ENCODE measurements around the gene MACROD2. TPM values are rescaled to one million over a fixed set of nuclear protein-coding genes. Genes with fewer than 3 reads are reported as not detected.

MACROD2 gene
- total RNA-seq, 2 experiments from 2014 or later = not detected

DNA sequence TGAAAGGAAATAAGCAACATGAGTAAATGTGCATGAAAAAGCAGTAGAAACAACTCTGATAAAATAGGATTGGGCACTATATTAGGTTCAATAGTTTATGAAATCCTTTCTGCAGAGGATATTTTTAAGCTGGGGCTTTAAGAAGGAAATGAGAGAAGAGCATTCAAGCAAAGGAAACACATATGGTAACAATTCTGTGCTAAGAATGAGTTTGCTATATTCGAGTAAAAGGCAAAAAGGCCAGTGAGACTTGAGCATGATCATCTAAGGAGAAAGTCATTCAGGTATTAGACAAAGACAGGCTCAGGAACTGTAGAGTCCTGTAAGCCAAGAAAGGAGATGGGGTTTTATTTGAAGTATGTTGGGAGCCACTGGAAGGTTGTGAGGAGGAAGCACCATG, 729.2 kb downstream of the MACROD2 start:
- Mint-ChIP-seq H3K9me3 (peaks cover 11% of the 10 kb centered on the region), H3K4me3 (no peak overlapping the region), H3K27ac (no peak overlapping the region), H3K36me3 (ENCODE audit: low read depth) (no peaks in the 10 kb centered on the region), H3K27me3 (no peaks in the 10 kb centered on the region), H3K4me1 (no peaks in the 10 kb centered on the region)
- no peak for DNase-seq
- CTCF ChIA-PET = no interaction called here
- POLR2A ChIA-PET = no interaction called here

GRCh38 chr20:14726591-14726990, 731.3 kb downstream of the MACROD2 start:
- no peak for DNase-seq
- no peaks in the 10 kb centered on the region for H3K36me3 Mint-ChIP-seq (ENCODE audit: low read depth)
- H3K9me3 Mint-ChIP-seq = peaks cover 8% of the 10 kb centered on the region
- H3K27ac Mint-ChIP-seq = no peak overlapping the region
- no peak overlapping the region for H3K4me3 Mint-ChIP-seq
- H3K27me3 Mint-ChIP-seq = no peaks in the 10 kb centered on the region
- ChIA-PET CTCF (no interaction called here), POLR2A (no interaction called here)
- no peaks in the 10 kb centered on the region for H3K4me1 Mint-ChIP-seq

GRCh38 chr20:14727485-14728150, 732.3 kb downstream of the MACROD2 start:
- ChIA-PET CTCF (no interaction called here), POLR2A (no interaction called here)
- Mint-ChIP-seq H3K27ac (no peak overlapping the region), H3K4me1 (no peaks in the 10 kb centered on the region), H3K9me3 (peaks cover 5% of the 10 kb centered on the region), H3K27me3 (no peaks in the 10 kb centered on the region), H3K36me3 (ENCODE audit: low read depth) (no peaks in the 10 kb centered on the region), H3K4me3 (no peak overlapping the region)
- DNase-seq = no peak

- CTCF ChIA-PET = no interaction called here
- H3K36me3 Mint-ChIP-seq (ENCODE audit: low read depth) = no peaks in the 10 kb centered on the region
- no peak for DNase-seq
- H3K27ac Mint-ChIP-seq = no peak overlapping the region
- H3K4me3 Mint-ChIP-seq = no peak overlapping the region
- peaks cover 3% of the 10 kb centered on the region for H3K9me3 Mint-ChIP-seq
- H3K27me3 Mint-ChIP-seq = no peaks in the 10 kb centered on the region
- H3K4me1 Mint-ChIP-seq = no peaks in the 10 kb centered on the region
- POLR2A ChIA-PET = no interaction called here
These were observed 734.1 kb downstream of the MACROD2 start for GRCh38 chr20:14729390-14729789.

GRCh38 chr20:14732343-14732742, 737.0 kb downstream of the MACROD2 start:
- Mint-ChIP-seq H3K9me3 (peaks cover 7% of the 10 kb centered on the region), H3K4me1 (no peaks in the 10 kb centered on the region), H3K4me3 (no peak overlapping the region), H3K36me3 (ENCODE audit: low read depth) (no peaks in the 10 kb centered on the region), H3K27me3 (no peaks in the 10 kb centered on the region), H3K27ac (no peak overlapping the region)
- DNase-seq = no peak
- POLR2A ChIA-PET = no interaction called here
- CTCF ChIA-PET = no interaction called here

DNA sequence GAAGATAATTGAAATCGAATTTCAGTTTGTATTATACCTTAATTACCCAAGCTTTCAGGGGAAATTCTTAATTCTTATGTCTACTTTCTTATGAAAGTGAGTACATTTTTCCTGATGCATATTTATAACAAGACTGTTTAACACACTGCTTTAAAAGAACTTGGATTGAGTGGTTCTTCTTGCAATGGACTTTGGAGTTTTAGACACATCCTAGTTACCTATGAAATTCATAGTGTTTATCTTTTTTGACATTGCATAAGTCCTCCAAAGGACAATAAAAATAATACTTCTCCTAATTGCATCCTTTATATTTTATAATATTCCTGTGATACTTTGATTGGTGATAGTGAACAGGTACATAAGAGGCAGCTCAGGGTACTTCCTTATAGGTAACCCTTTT, 737.7 kb downstream of the MACROD2 start:
- ChIA-PET CTCF (no interaction called here), POLR2A (no interaction called here)
- Mint-ChIP-seq H3K27me3 (no peaks in the 10 kb centered on the region), H3K4me3 (no peak overlapping the region), H3K9me3 (peaks cover 9% of the 10 kb centered on the region), H3K27ac (no peak overlapping the region), H3K4me1 (no peaks in the 10 kb centered on the region), H3K36me3 (ENCODE audit: low read depth) (no peaks in the 10 kb centered on the region)
- no peak for DNase-seq

DNA sequence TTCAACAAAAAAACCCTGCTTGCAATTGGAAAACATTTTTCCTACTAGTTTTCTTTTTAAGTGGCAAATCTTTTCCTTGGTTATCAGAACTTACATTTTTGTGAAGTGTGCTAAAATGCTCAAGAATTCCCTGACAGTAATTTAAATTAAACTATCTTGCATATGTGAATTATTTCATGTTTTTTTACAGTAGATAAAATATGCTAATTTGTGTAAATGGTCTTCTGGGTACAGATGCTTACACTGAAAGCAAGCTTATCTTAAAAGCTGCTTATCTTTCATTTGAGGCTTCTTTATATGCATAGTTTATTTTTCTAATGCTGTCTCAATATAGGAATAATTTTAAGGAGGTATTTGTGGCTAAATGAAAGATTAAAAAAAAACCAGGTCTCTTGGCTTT, 745.1 kb downstream of the MACROD2 start:
- no peaks in the 10 kb centered on the region for H3K27me3 Mint-ChIP-seq
- POLR2A ChIA-PET = no interaction called here

DNA sequence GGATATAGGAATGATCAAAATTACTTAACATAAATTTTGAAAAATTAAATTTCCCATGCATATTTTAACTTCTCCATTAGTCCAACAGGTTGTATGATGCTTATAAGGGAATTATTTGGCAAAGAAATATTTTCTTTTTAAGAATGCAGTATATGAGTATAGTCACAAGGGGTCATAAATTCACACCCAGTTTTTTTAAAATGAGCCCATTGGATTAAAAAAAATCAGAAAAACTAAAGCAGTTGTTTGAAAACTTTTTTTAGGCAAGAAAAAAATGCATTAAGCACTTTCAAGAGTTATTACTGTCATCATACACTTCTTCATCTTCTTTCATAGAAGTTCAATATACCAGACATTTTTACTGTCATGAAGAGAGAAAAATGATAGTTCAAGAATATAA, 746.3 kb downstream of the MACROD2 start:
- H3K9me3 Mint-ChIP-seq = peaks cover 6% of the 10 kb centered on the region
- H3K27me3 Mint-ChIP-seq = no peaks in the 10 kb centered on the region
- H3K36me3 Mint-ChIP-seq (ENCODE audit: low read depth) = no peaks in the 10 kb centered on the region

More for the DNA sequence above, 745.1 kb downstream of the MACROD2 start:
- no peak overlapping the region for H3K4me3 Mint-ChIP-seq
- H3K4me1 Mint-ChIP-seq = no peaks in the 10 kb centered on the region
- CTCF ChIA-PET = no interaction called here
- H3K27ac Mint-ChIP-seq = no peak overlapping the region
- no peak for DNase-seq
- no peaks in the 10 kb centered on the region for H3K36me3 Mint-ChIP-seq (ENCODE audit: low read depth)
- peaks cover 6% of the 10 kb centered on the region for H3K9me3 Mint-ChIP-seq

DNA sequence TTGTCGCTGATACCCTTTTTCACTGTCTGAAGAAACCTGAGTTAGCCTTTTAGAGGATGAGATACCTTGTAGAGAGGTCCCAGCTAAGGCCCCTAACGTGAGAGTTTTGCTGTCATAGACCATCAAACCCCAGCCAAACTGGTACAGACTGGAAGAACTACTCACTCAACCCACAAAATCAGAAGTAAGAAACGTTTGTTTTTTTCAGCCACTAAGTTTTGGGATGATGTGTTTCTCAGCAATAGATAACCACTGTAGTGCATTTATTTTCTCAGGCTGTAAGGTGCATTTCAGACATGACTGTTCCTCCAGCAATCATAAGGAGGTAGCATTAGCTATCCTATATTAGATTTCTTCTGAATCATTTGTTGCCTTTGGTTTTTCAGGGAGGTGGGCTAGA, 749.4 kb downstream of the MACROD2 start:
- ChIA-PET CTCF (no interaction called here), POLR2A (no interaction called here)
- no peak for DNase-seq
- H3K4me1 Mint-ChIP-seq = no peaks in the 10 kb centered on the region
- no peaks in the 10 kb centered on the region for H3K27me3 Mint-ChIP-seq
- H3K9me3 Mint-ChIP-seq = peaks cover 5% of the 10 kb centered on the region
- H3K27ac Mint-ChIP-seq = no peak overlapping the region
- H3K36me3 Mint-ChIP-seq (ENCODE audit: low read depth) = no peaks in the 10 kb centered on the region
- H3K4me3 Mint-ChIP-seq = no peak overlapping the region

More for the DNA sequence above, 746.3 kb downstream of the MACROD2 start:
- ChIA-PET POLR2A (no interaction called here), CTCF (no interaction called here)
- no peak for DNase-seq
- H3K4me3 Mint-ChIP-seq = no peak overlapping the region
- H3K27ac Mint-ChIP-seq = no peak overlapping the region
- no peaks in the 10 kb centered on the region for H3K4me1 Mint-ChIP-seq

DNA sequence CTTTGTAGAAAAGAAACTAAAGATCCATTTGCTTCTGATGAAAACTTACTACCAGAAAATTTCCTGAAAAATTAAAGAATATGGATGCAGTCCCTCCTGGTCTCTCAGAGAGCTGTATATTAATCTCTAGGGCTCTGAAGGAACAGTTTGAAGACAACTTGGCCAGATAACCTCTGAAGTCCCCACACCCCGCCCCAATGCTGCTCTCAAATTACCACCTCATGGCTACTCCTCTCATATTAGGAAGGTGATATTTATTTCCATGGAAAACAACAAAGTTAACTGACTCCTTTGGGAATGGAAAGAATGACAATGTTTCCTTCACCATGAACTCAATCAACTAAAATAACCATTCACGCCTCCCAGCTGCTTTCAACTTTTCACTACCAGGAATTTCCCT, 750.5 kb downstream of the MACROD2 start:
- no peak for DNase-seq
- no peaks in the 10 kb centered on the region for H3K36me3 Mint-ChIP-seq (ENCODE audit: low read depth)
- no peak overlapping the region for H3K27ac Mint-ChIP-seq
- H3K9me3 Mint-ChIP-seq = peaks cover 5% of the 10 kb centered on the region
- H3K4me3 Mint-ChIP-seq = no peak overlapping the region
- no peaks in the 10 kb centered on the region for H3K4me1 Mint-ChIP-seq
- CTCF ChIA-PET = no interaction called here
- POLR2A ChIA-PET = no interaction called here
- H3K27me3 Mint-ChIP-seq = no peaks in the 10 kb centered on the region

- Mint-ChIP-seq H3K4me1 (no peaks in the 10 kb centered on the region), H3K27ac (no peak overlapping the region), H3K36me3 (ENCODE audit: low read depth) (no peaks in the 10 kb centered on the region), H3K4me3 (no peak overlapping the region), H3K9me3 (peaks cover 16% of the 10 kb centered on the region), H3K27me3 (no peaks in the 10 kb centered on the region)
- POLR2A ChIA-PET = no interaction called here
- no peak for DNase-seq
- CTCF ChIA-PET = no interaction called here
These were observed 755.9 kb downstream of the MACROD2 start for GRCh38 chr20:14751191-14751590.

DNA sequence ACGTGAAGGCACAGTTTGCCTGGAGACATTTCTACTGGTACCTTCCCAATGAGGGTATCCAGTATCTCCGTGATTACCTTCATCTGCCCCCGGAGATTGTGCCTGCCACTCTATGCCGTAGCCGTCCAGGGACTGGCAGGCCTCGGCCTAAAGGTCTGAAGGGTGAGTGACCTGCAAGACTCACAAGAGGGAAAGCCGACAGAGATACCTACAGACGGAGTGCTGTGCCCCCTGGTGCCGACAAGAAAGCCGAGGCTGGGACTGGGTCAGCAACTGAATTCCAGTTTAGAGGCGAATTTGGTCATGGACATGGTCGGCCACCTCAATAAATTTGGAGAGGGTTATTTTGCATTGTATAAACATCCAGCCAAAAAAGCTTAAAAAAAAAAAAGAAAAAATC, 762.4 kb downstream of the MACROD2 start:
- DNase-seq = no peak
- ChIA-PET CTCF (no interaction called here), POLR2A (no interaction called here)
- H3K4me1 Mint-ChIP-seq = no peaks in the 10 kb centered on the region
- no peak overlapping the region for H3K27ac Mint-ChIP-seq
- H3K27me3 Mint-ChIP-seq = no peaks in the 10 kb centered on the region
- no peaks in the 10 kb centered on the region for H3K36me3 Mint-ChIP-seq (ENCODE audit: low read depth)
- H3K9me3 Mint-ChIP-seq = peaks cover 7% of the 10 kb centered on the region
- H3K4me3 Mint-ChIP-seq = no peak overlapping the region

DNA sequence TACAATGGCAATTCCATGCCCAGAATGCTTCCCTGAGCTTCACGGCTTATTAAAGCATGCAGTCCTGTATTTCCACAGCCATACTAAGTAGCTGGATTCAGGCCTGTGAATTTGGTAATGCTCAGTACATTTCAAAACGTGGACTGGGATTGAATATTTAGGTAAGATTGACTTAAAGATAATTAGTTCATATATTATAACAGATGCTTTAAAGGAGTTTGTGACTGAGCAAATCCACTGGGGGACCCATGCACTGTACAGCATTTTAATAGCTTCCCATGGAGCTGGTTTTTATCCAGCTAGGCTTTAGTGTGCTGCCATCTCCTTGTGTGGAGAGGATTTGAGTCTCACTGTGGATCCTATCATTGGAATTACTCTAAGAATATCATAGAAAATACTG, 763.0 kb downstream of the MACROD2 start:
- Mint-ChIP-seq H3K9me3 (peaks cover 9% of the 10 kb centered on the region), H3K4me1 (no peaks in the 10 kb centered on the region), H3K4me3 (no peak overlapping the region), H3K27me3 (no peaks in the 10 kb centered on the region), H3K36me3 (ENCODE audit: low read depth) (no peaks in the 10 kb centered on the region), H3K27ac (no peak overlapping the region)
- ChIA-PET CTCF (no interaction called here), POLR2A (no interaction called here)
- no peak for DNase-seq

GRCh38 chr20:14759979-14760378, 764.7 kb downstream of the MACROD2 start:
- H3K4me1 Mint-ChIP-seq = no peaks in the 10 kb centered on the region
- peaks cover 16% of the 10 kb centered on the region for H3K9me3 Mint-ChIP-seq
- ChIA-PET CTCF (no interaction called here), POLR2A (no interaction called here)
- no peaks in the 10 kb centered on the region for H3K36me3 Mint-ChIP-seq (ENCODE audit: low read depth)
- H3K4me3 Mint-ChIP-seq = no peak overlapping the region
- DNase-seq = no peak
- no peaks in the 10 kb centered on the region for H3K27me3 Mint-ChIP-seq
- no peak overlapping the region for H3K27ac Mint-ChIP-seq

DNA sequence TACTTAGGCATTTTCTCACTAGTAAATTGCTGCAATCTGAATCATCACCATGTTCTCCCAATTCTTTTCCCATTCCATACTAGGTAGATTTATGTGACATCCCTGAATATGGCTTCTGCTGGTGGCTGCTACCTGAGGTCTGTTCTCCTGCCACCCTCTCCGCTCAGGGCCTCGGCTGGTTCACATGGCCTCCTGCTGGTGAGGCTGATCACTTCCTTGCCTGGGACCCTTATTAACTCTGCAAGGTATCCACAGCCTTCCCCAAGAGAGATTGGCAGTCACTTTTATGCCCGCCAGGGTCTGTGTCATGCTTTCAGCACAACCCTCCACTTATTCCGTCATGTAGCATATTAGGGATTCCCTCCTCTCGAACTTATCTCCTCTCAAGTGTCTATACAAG, 766.6 kb downstream of the MACROD2 start:
- Mint-ChIP-seq H3K36me3 (ENCODE audit: low read depth) (no peaks in the 10 kb centered on the region), H3K4me3 (no peak overlapping the region), H3K4me1 (no peaks in the 10 kb centered on the region), H3K27ac (no peak overlapping the region), H3K9me3 (peaks cover 21% of the 10 kb centered on the region), H3K27me3 (no peaks in the 10 kb centered on the region)
- ChIA-PET CTCF (no interaction called here), POLR2A (no interaction called here)
- no peak for DNase-seq

Data from activated CD4-positive, alpha-beta memory T cell treated with anti-CD3 and anti-CD28 coated beads, Interleukin-2, amount 10 ng/mL, durations not matched to agents 7 days and 5 days (primary cell).